Lower lobe of right lung (tissue), 2 donors: ENCODE results near the gene IDH3G. TPM values are rescaled to one million over a fixed set of nuclear protein-coding genes. Genes with fewer than 3 reads are reported as not detected.
A peak's percentile ranks its signal among the peaks of the same experiment; 100 is the strongest.

Experiments used
- ATAC-seq, 2 donors: fragments of 200-7000 bp; cut with Tn5 transposase; one replicate each; pipeline ENCODE4 v1.9.1; 2020 to 2022; ENCODE audit warnings: mild to moderate bottlenecking in 2 of 2, moderate library complexity in 2 of 2
- DNase-seq: peaks from one replicate; pipeline ENCODE4 v3.0.0-alpha.2; 2020
- H3K27ac ChIP-seq: fragments of 200-600 bp; one replicate; pipeline ENCODE4 v1.8.0; 2022
- H3K27me3 ChIP-seq: fragments of 200-600 bp; one replicate; pipeline ENCODE4 v1.8.0; 2022; ENCODE audit warnings: low read depth
- H3K36me3 ChIP-seq: fragments of 200-600 bp; one replicate; pipeline ENCODE4 v1.8.0; 2022; ENCODE audit warnings: mild to moderate bottlenecking
- H3K4me1 ChIP-seq: fragments of 200-600 bp; one replicate; pipeline ENCODE4 v1.8.0; 2022
- H3K4me3 ChIP-seq: fragments of 200-600 bp; one replicate; pipeline ENCODE4 v1.8.0; 2022; ENCODE audit warnings: mild to moderate bottlenecking
- H3K9me3 ChIP-seq: fragments of 200-600 bp; one replicate; pipeline ENCODE4 v1.8.0; 2022
- CTCF ChIP-seq: fragments of 200-600 bp; IDR thresholded peaks from one replicate; pipeline ENCODE4 v1.8.0; 2022; ENCODE audit warnings: antibody characterized with exemption, mild to moderate bottlenecking
- intact Hi-C: fragments of 100-400 bp; cut with DNase I; formaldehyde crosslinking; loops from one replicate; pipeline ENCODE4 v1.11.0; 2022
- total RNA-seq: library from RNA; stranded (reverse); fragmentation: NEBNext Ultra II Directional; extraction: Animal tissue kit (Norgen Biotek cat#: 25700); gene quantifications from one replicate; pipeline ENCODE4 v1.2.1, GENCODE V29; 2021
- donor health status: DM: no; HTN: yes; CAD: no; lungs with severe emphysema.

IDH3G gene
- total RNA-seq, 1 donor from 2014 or later = 50.1 TPM

GRCh38 chrX:153784325-153784967 lies 9.7 kb downstream of the IDH3G start:
- DNase-seq (no peak), ATAC-seq (no peak)
- H3K4me1 ChIP-seq = peaks cover 11% of the 10 kb centered on the region
- H3K9me3 ChIP-seq = no peaks in the 10 kb centered on the region
- no peak for TF ChIP-seq CTCF
- no peak overlapping the region for H3K4me3 ChIP-seq
- no peak overlapping the region for H3K27ac ChIP-seq
- intact Hi-C loops = no loop called here
- H3K36me3 ChIP-seq = peaks cover 40% of the 10 kb centered on the region
- no peaks in the 10 kb centered on the region for H3K27me3 ChIP-seq

GRCh38 chrX:153783378-153784013 lies 10.7 kb downstream of the IDH3G start:
- TF ChIP-seq CTCF = no peak
- no peaks in the 10 kb centered on the region for H3K27me3 ChIP-seq
- ATAC-seq (no peak), DNase-seq (no peak)
- no peaks in the 10 kb centered on the region for H3K9me3 ChIP-seq
- intact Hi-C loops = no loop called here
- peaks cover 33% of the 10 kb centered on the region for H3K36me3 ChIP-seq
- H3K4me1 ChIP-seq = peaks cover 11% of the 10 kb centered on the region
- no peak overlapping the region for H3K4me3 ChIP-seq
- H3K27ac ChIP-seq = no peak overlapping the region

- no peak overlapping the region for H3K4me3 ChIP-seq
- H3K27me3 ChIP-seq = no peaks in the 10 kb centered on the region
- ATAC-seq (no peak), DNase-seq (no peak)
- H3K36me3 ChIP-seq = peaks cover 27% of the 10 kb centered on the region
- no peaks in the 10 kb centered on the region for H3K9me3 ChIP-seq
- no peak for TF ChIP-seq CTCF
- no peak overlapping the region for H3K27ac ChIP-seq
- intact Hi-C loops = no loop called here
- peaks cover 11% of the 10 kb centered on the region for H3K4me1 ChIP-seq
Observed at GRCh38 chrX:153782871-153783270, 11.3 kb downstream of the IDH3G start.

GRCh38 chrX:153782313-153782712 lies 11.9 kb downstream of the IDH3G start:
- Histone ChIP-seq H3K9me3 (no peaks in the 10 kb centered on the region), H3K27me3 (no peaks in the 10 kb centered on the region), H3K4me1 (peaks cover 11% of the 10 kb centered on the region), H3K4me3 (no peak overlapping the region), H3K36me3 (peaks cover 21% of the 10 kb centered on the region), H3K27ac (no peak overlapping the region)
- no peak for ATAC-seq
- no peak for DNase-seq
- no peak for TF ChIP-seq CTCF
- intact Hi-C loops = no loop called here

GRCh38 chrX:153781428-153782047 lies 12.6 kb downstream of the IDH3G start:
- peak; percentile 9 to 45 for ATAC-seq
- no peak overlapping the region for H3K27ac ChIP-seq
- no peak for TF ChIP-seq CTCF

More at GRCh38 chrX:153781428-153782047, 12.6 kb downstream of the IDH3G start:
- Histone ChIP-seq H3K36me3 (peaks cover 14% of the 10 kb centered on the region), H3K9me3 (no peaks in the 10 kb centered on the region), H3K27me3 (no peaks in the 10 kb centered on the region), H3K4me3 (no peak overlapping the region), H3K4me1 (peaks cover 11% of the 10 kb centered on the region)
- no peak for DNase-seq
- intact Hi-C loops = no loop called here
